SJCRH30 (cell line): Measurements from ENCODE around the gene WDR27. TPM values are rescaled to one million over a fixed set of nuclear protein-coding genes. Genes with fewer than 3 reads are reported as not detected.

Experiments
- DNase-seq, 2 experiments: peaks; one replicate each; pipeline ENCODE4 v3.0.0-alpha.2; 2015 to 2020
- H3K27ac ChIP-seq: fragments of 250-450 bp; sonication (Bioruptor Pico); 2 replicates; pipeline ENCODE4 v1.5.1; 2020; ENCODE audit warnings: mild to moderate bottlenecking, moderate library complexity
- H3K27me3 ChIP-seq: fragments of 250-450 bp; sonication (Bioruptor Pico); 2 replicates; pipeline ENCODE4 v1.5.1; 2020; ENCODE audit warnings: mild to moderate bottlenecking, moderate library complexity
- H3K36me3 ChIP-seq: fragments of 250-450 bp; sonication (Bioruptor Pico); 2 replicates; pipeline ENCODE4 v1.5.1; 2020; ENCODE audit warnings: mild to moderate bottlenecking, moderate library complexity
- H3K4me1 ChIP-seq: fragments of 250-450 bp; sonication (Bioruptor Pico); 2 replicates; pipeline ENCODE4 v1.5.1; 2020; ENCODE audit warnings: mild to moderate bottlenecking, moderate library complexity
- H3K4me3 ChIP-seq: fragments of 250-450 bp; sonication (Bioruptor Pico); 2 replicates; pipeline ENCODE4 v1.5.1; 2020; ENCODE audit warnings: mild to moderate bottlenecking, moderate library complexity
- H3K9me3 ChIP-seq: fragments of 250-450 bp; sonication (Bioruptor Pico); replicated peaks from 2 replicates; pipeline ENCODE4 v1.5.1; 2020; ENCODE audit warnings: mild to moderate bottlenecking, moderate library complexity
- total RNA-seq: library from RNA; depleted of rRNA; stranded (reverse); fragments of >200 nt; shearing (Covaris generic); gene quantifications from 2 replicates; pipeline ENCODE4 v1.2.3, GENCODE V29; 2014; rRNA removed

The WDR27 gene
- total RNA-seq: 26.2 and 38.1 TPM in 2 replicates

DNA sequence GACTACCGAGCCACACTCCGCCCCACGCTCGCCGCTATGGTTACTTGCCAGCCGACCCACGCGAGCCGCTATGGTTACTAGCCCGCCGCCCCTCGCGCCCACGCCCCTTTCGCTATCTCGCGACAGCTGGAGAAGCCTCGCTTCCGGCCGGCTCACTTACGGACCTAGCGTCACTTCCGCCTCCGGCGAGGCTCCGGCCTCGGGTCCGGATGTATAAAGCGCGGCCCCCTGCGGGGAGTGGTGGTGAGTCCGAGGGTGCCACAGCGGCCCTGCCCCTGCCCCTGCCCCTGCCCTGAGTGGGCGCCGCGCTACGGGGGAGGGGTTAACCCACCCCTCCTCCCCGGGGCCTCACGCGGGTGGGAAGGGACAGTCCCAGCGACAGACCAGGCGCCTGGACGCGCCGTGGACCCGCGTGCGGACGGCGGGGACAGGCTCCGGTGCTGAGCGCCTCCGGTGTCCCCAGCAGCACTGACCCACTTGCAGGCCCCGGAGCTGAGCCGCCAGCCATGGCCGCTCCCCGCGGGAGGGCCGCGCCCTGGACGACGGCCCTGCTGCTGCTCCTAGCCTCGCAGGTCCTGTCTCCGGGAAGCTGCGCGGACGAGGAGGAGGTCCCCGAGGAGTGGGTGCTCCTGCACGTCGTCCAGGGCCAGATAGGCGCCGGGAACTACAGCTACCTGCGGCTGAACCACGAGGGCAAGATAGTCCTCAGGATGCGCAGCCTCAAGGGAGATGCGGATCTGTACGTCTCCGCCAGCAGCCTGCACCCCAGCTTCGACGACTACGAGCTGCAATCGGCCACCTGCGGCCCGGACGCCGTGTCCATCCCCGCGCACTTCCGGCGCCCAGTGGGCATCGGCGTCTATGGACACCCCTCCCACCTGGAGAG, at the start of gene WDR27, which contains the start of gene C6orf120:
Gene WDR27, minus strand, starts transcription at position 76 of the 886 bp plus-strand sequence. CDS start 13,024 bp downstream, outside the sequence.
Gene C6orf120, plus strand, starts transcription at position 173 of the 886 bp plus-strand sequence. Its CDS starts 334 bp downstream, at position 507.
- peak; percentile 97 for DNase-seq
- Histone ChIP-seq H3K4me3 (peak within 1 kb of the TSS; percentile 82), H3K27me3 (no peaks in the 10 kb centered on the region), H3K4me1 (peaks cover 10% of the 10 kb centered on the region; the same call in 1 of the 2 replicates), H3K36me3 (peaks cover 30% of the 10 kb centered on the region), H3K27ac (peak within 1 kb of the TSS; percentile 74), H3K9me3 (no peaks in the 10 kb centered on the region)

DNA sequence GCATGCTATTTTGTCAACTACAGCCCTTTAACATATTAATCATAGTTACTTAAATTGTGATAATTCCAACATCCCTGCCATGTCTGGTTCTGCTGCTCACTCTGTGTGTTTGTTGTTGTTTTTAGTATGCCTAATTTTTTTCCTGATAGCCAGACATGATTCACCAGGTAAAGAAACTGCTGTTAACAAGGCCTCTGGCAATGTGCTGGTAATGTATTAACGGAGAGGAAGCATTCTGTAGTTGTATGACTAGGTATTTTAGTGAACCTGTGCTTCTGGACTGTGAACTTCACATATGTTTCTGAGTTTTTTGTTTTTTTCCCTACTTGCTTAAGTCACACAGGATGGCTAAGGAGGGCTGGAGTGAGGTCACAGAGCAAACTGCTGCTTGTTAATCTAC, 44.7 kb upstream of the WDR27 start:
- Histone ChIP-seq H3K9me3 (no peaks in the 10 kb centered on the region), H3K27ac (no peak overlapping the region), H3K36me3 (no peaks in the 10 kb centered on the region), H3K27me3 (no peaks in the 10 kb centered on the region), H3K4me3 (no peak overlapping the region), H3K4me1 (no peaks in the 10 kb centered on the region)
- no peak for DNase-seq

DNA sequence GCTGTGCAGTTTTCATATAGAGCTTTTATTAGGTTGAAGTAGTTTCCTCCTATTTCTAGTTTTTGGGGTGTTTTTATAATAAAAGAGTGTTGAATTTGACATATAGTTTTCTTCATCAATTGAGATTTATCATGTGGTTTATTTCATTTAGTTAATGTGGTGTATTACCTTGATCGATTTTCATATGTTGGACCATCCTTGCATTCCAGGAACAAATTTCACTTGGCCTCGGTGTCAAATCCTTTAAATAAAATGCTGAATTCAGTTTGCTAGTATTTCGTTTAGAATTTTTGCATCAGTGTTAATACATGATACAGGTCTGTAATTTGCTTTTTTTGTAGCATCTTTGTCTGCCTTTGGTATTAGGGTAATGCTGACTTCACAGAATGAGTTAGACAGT, 43.6 kb upstream of the WDR27 start:
- no peak overlapping the region for H3K27ac ChIP-seq
- H3K36me3 ChIP-seq: no peaks in the 10 kb centered on the region
- no peak for DNase-seq

DNA sequence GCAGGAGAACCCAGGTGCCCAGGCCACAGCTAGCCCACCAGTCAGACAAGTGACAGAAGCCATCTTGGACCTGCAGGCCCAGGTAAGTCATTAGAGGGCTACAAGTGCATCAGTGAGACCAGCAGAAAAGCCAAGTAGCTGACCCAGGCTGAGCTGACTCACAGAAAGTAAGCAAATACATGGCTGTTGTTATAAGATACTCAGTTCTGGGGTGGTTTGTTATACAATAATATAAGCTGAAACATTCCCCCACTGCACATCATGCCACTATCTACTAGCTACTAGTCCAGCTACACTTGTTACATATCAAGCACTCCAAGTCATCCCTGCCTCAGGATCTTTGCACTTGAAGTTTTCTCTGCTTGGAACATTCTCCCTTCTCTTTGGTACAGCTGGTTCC, 39.5 kb upstream of the WDR27 start:
- H3K27me3 ChIP-seq: no peaks in the 10 kb centered on the region
- no peak for DNase-seq
- H3K36me3 ChIP-seq: no peaks in the 10 kb centered on the region
- no peak overlapping the region for H3K27ac ChIP-seq
- H3K9me3 ChIP-seq: no peaks in the 10 kb centered on the region; the same call in 1 of the 2 replicates
- H3K4me1 ChIP-seq: no peaks in the 10 kb centered on the region; the same call in none of the 2 replicates
- no peak overlapping the region for H3K4me3 ChIP-seq

More for the DNA sequence above, 43.6 kb upstream of the WDR27 start:
- H3K27me3 ChIP-seq: no peaks in the 10 kb centered on the region
- H3K4me1 ChIP-seq: no peaks in the 10 kb centered on the region
- no peaks in the 10 kb centered on the region for H3K9me3 ChIP-seq
- no peak overlapping the region for H3K4me3 ChIP-seq

DNA sequence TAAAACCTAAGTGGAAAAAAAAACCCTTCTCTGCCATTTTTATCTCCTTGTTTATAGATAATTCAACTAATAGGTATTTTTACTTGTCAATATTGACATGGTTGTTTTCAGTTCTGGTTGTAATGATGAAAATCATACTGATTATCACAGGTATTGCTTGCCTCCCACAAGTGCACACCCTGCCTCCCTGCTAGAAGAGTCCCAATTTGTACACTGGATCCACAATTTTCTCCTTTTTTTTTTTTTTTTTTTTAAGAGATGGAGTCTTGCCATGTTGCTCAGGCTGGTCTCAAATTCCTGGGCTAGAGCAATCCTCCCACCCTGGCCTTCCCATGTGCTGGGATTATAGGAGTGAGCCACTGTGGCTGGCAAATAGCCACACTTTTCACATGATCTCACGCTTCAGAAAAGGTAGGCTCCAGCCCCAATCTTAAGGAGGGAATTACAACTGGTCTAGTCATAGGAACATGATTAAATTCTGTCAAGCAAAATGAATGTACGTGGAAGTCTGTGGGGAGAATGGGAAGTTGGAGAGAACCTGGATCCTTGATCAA, 37.2 kb upstream of the WDR27 start:
- Histone ChIP-seq H3K27me3 (no peaks in the 10 kb centered on the region; the same call in 1 of the 2 replicates), H3K4me3 (no peak overlapping the region), H3K4me1 (no peaks in the 10 kb centered on the region; the same call in none of the 2 replicates), H3K36me3 (no peaks in the 10 kb centered on the region), H3K9me3 (no peaks in the 10 kb centered on the region; the same call in 1 of the 2 replicates), H3K27ac (no peak overlapping the region)
- peak in 1 of 2 experiments; percentile 33 for DNase-seq

DNA sequence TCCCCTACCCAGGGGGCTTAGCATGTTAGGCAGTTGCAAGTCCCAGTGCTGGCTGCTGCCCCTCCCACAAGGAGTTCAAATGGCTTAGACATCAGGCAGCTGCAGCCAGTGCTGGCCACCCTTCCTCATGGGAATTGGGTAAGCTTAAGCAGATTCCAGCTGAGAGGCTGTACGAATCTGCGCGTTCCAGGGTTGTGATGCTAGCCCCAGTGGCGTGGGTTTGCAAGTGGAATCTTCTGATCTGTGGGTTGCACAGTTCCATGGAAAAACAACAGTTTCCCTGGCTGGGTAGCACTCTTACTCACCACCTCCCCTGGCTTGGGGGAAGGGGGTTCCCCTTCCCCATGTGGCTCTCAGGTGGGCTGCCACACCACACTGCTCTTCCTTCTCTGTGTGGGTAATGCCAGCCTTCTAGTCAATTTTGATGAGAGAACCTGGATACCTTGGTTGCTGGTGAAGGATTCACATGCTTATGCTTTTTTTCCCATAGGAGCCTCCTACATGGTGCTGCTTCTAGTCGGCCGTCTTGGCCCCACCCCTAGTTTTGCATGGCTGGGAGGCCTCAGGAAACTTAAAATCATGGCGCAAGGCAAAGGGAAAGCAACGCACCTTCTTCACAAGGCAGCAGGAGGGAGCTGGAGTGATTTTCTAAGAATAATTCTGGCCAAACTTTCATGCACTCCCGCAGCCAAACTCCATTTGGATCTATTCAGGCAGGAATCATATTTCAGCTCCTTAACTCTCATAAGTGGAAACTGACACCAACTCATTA, 36.6 kb upstream of the WDR27 start:
- Histone ChIP-seq H3K27me3 (no peaks in the 10 kb centered on the region; the same call in 1 of the 2 replicates), H3K9me3 (peaks cover 5% of the 10 kb centered on the region), H3K36me3 (no peaks in the 10 kb centered on the region), H3K4me1 (no peaks in the 10 kb centered on the region; the same call in none of the 2 replicates), H3K27ac (no peak overlapping the region), H3K4me3 (peak overlapping the region; percentile 21)
- peak; percentile 78 for DNase-seq

DNA sequence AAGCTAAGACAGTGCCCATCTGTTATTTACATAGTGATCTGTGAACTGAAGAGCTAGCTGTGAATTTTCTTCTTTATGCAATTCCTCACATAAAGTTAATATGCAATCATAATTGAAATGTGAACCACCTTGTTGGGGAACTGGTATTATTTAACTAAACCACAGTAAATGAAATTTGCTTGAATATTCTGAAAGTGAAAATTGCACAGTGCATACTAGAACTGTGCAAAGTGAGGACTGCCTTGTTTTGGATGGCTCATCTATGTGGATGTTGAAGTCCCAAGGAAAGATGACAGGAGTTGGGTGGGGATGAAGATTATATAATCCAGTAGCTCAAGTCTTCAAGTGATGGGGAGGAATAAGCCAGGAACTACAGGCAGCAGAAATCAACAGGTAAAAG, 28.1 kb upstream of the WDR27 start:
- Histone ChIP-seq H3K27me3 (no peaks in the 10 kb centered on the region; the same call in 1 of the 2 replicates), H3K27ac (no peak overlapping the region), H3K4me1 (no peaks in the 10 kb centered on the region), H3K36me3 (no peaks in the 10 kb centered on the region), H3K9me3 (peaks cover 6% of the 10 kb centered on the region), H3K4me3 (no peak overlapping the region)
- no peak for DNase-seq

DNA sequence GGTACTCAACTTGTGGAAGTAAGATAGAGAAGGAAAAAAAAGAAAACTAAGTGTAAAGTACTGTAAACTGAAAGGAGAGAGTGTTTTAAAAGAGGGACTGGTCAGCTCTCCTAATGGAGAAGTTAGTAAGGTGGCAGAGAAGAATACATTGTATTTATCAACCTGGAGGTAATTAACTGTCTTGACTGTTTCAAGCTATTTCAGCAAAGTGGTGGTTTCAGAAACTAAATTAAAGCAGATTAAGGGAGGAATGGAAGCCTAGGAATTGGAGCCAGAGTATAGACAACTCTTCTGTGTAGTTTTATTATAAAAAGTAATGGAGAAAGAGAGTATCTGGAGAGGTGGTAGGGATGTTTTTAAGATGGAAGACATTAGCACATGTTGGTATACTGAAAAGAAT, 25.1 kb upstream of the WDR27 start:
- H3K9me3 ChIP-seq: no peaks in the 10 kb centered on the region
- no peaks in the 10 kb centered on the region for H3K36me3 ChIP-seq
- H3K4me1 ChIP-seq: peaks cover 4% of the 10 kb centered on the region; the same call in 1 of the 2 replicates
- H3K4me3 ChIP-seq: no peak overlapping the region
- H3K27ac ChIP-seq: no peak overlapping the region
- no peak for DNase-seq
- no peaks in the 10 kb centered on the region for H3K27me3 ChIP-seq

DNA sequence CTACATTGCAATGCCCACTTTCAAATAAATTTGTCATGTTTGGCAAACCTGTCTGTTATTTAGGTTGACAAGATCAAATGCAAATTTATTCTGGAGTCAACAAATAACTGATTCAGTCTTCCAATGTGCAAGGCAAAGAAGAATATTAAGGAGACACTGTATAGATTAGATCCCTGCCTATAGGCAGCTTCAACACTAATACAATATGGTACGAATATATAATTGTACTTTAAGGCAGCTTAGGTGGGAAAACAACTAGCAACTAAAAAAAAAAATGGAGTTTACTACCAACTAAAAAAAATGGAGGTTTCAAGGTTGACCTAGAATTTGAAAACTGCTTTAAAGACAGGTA, 24.2 kb upstream of the WDR27 start:
- DNase-seq: no peak
- Histone ChIP-seq H3K36me3 (peaks cover 3% of the 10 kb centered on the region; the same call in 1 of the 2 replicates), H3K4me1 (peaks cover 7% of the 10 kb centered on the region; the same call in 1 of the 2 replicates), H3K9me3 (no peaks in the 10 kb centered on the region), H3K27me3 (no peaks in the 10 kb centered on the region), H3K27ac (no peak overlapping the region), H3K4me3 (no peak overlapping the region)

DNA sequence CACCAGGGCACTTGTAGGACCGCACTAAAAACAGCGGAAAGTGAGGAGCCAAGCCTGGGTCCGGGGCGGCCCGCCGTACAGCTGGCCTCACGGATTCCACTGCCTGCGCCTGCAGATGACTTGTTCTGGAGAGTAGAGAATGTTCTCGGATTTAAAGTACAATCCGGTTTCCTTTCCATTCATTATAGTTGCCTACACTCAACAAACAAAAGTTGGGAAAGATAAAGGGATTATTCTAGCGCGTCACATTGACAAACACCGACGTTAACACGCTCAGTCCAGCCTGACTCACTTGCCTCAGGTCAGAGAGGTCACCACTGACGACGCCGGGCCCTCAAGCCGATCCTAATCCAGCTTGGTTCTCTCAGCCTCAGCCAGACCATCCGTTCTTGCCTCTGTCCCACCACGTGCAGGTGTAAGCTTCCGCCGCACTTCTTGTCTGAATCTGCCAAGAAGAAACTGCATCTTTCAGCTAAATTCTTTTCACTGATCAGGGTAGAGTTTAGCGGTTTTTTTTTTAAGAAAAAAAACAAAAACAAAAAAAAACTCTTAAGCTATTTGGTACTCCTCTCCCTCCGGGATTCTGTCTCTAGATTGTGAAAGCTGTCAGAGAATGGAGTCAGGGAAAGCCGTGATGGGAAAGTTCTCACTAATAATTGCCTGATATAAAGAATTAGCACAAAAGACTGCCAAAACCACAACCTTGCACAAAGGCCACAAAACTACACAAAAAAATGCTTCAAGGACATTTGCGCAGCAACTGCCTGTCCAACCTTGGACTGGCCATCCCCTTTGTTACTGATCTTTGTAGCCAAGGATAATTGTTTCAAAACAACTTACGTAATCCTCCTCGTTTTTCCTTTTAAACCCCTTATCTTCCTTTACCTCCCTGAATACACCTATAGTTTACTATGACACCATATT, 23.6 kb upstream of the WDR27 start:
- Histone ChIP-seq H3K9me3 (no peaks in the 10 kb centered on the region), H3K36me3 (peaks cover 10% of the 10 kb centered on the region), H3K4me1 (peaks cover 7% of the 10 kb centered on the region; the same call in 1 of the 2 replicates), H3K27me3 (no peaks in the 10 kb centered on the region), H3K27ac (peak overlapping the region; percentile 86), H3K4me3 (peak overlapping the region; percentile 93)
- peak in 1 of 2 experiments; percentile 54 for DNase-seq

DNA sequence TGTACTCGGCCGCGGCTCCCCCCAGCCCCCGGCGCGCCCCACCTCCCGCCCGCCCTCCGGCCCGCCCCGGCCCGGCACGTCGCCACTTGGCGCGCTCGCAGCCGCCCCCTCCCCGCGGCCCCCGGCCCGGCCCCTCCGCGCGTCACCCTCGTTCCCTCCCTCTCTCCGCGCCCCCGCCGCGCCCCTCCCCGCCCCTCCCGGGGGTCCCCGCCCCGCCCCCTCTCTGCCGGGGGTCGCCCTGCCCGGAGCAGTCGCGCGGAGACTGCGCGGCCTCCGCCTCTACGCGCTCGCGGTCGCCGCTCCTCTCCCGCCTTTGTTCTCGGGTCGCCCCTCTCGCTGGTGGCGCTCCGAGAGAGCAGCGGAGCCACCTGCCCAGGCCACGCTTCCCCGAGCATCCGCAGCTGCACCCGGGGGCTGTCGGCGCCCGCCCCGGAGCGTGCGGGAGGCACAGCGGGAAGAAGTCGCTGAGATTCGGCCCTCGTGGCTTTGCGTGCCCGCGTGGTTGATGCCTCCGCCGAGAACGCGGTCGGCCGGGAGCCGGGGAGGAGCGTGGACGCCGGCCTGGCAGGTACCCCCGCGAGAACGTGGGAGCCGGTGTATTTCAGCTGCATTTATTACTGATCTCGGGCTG, 22.8 kb upstream of the WDR27 start, which contains the start of gene PHF10:
Gene PHF10, minus strand, starts transcription at position 7 of the 631 bp plus-strand sequence. CDS start 569 bp downstream, outside the sequence.
- H3K9me3 ChIP-seq: no peaks in the 10 kb centered on the region
- peaks cover 11% of the 10 kb centered on the region for H3K36me3 ChIP-seq
- peaks cover 7% of the 10 kb centered on the region for H3K4me1 ChIP-seq
- H3K27ac ChIP-seq: peak within 1 kb of the TSS; percentile 86
- peak; percentile 71 for DNase-seq
- no peaks in the 10 kb centered on the region for H3K27me3 ChIP-seq
- peak within 1 kb of the TSS; percentile 93 for H3K4me3 ChIP-seq

DNA sequence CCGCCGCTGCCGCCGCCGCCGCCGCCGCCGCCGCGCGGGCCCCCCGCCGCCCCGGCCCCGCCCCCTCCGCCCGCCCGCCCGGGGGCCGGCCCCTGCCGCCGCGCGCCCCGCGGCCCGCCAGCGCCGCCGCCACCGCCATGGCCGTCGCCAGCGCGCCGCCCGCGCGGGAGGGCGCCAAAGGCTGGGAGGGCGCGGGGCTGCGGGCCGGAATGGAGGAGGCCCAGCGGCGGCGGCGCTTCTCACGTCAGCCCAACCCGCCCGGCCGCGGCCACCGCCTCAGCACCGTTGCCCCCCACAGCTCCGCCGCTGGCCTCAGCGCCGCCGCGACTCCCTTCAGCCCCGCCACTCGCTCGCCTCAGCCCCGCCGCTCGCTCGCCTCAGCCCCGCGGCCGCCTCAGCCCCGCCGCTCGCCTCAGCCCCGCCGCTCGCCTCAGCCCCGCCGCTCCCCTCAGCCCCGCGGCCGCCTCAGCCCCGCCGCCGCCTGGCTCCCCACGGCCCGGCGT, 22.2 kb upstream of the WDR27 start:
- H3K4me3 ChIP-seq: peak overlapping the region; percentile 63
- H3K27me3 ChIP-seq: no peaks in the 10 kb centered on the region
- peak in 1 of 2 experiments; percentile 27 for DNase-seq

More for the DNA sequence above, 22.2 kb upstream of the WDR27 start:
- Histone ChIP-seq H3K4me1 (peaks cover 10% of the 10 kb centered on the region), H3K9me3 (no peaks in the 10 kb centered on the region), H3K27ac (no peak overlapping the region), H3K36me3 (peaks cover 16% of the 10 kb centered on the region)
